Adrenal gland (tissue), 19 donors: ENCODE measurements around the gene USP50. TPM values are rescaled to one million over a fixed set of nuclear protein-coding genes. Genes with fewer than 3 reads are reported as not detected.

Source experiments
- DNase-seq, 7 donors: peaks; one replicate each; pipeline ENCODE4 v3.0.0-alpha.2; 2019 to 2020
- H3K27ac ChIP-seq, 5 donors: fragments of 200-600 bp; sonication (generic) in 4 of 5; 1 replicate in 3 of 5; 2 replicates in 2 of 5; pipeline versions ENCODE4 v1.5.1 to v1.8.0; 2016 to 2020; ENCODE audit warnings: mild to moderate bottlenecking in 1 of 5
- H3K27me3 ChIP-seq: fragments of 200-600 bp; 2 replicates; pipeline ENCODE4 v1.8.0; 2021
- H3K36me3 ChIP-seq, 2 donors: fragments of 200-600 bp; replicated peaks in 1 of 2; 1 replicate in 1 of 2; 2 replicates in 1 of 2; pipeline versions ENCODE4 v1.5.1 to v1.8.0; 2018 to 2022
- H3K4me1 ChIP-seq, 2 donors: fragments of 200-600 bp; replicated peaks in 1 of 2; 1 replicate in 1 of 2; 2 replicates in 1 of 2; pipeline versions ENCODE4 v1.5.1 to v1.8.0; 2018 to 2021
- H3K4me3 ChIP-seq, 4 donors: fragments of 200-600 bp; sonication (generic) in 3 of 4; one replicate each; pipeline ENCODE4 v1.5.1; 2016 to 2018
- H3K9me3 ChIP-seq, 3 donors: fragments of 200-600 bp; sonication (generic) in 1 of 3; replicated peaks in 1 of 3; 1 replicate in 2 of 3; 2 replicates in 1 of 3; pipeline versions ENCODE4 v1.5.1 to v1.8.0; 2016 to 2021
- POLR2A ChIP-seq, 2 donors: fragments of 450-650 bp; IDR thresholded peaks; one replicate each; pipeline ENCODE4 v1.6.1; 2017; ENCODE audit warnings: antibody characterized with exemption in 2 of 2, mild to moderate bottlenecking in 2 of 2, moderate library complexity in 1 of 2
- WGBS, 4 donors: extraction: QIAGEN DNeasy Blood & Tissue Kit in 2 of 4; methylation state at CpG; one replicate each; pipeline versions ENCODE4 v1.1.5 to v1.1.7; 2013 to 2017; 5-methylcytosine and 5-hydroxymethylcytosine counted together
- intact Hi-C, 2 donors: fragments of 100-400 bp; cut with DNase I; formaldehyde crosslinking; loops; one replicate each; pipeline versions ENCODE4 v1.14.1 to v1.15.0; 2022 to 2023
- long read RNA-seq, 10 donors: library from polyadenylated mRNA in 3 of 10; unstranded in 2 of 10; stranded (forward) in 1 of 10; transcript quantifications; one replicate each; pipeline ENCODE4 v2.0.0 and lab custom pipeline, GENCODE V29; 2021 to 2026
- polyA plus RNA-seq, 3 donors: library from polyadenylated mRNA; stranded (reverse); fragments of 200-250 nt in 2 of 3; fragments of 350-450 nt in 1 of 3; fragmentation: Illumina TruSeq in 1 of 3; extraction: RNeasy Lipid Tissue Mini Kit (QIAGEN cat#74804) in 1 of 3; gene quantifications; one replicate each; pipeline ENCODE4 v1.2.3, GENCODE V29; 2013 to 2014
- total RNA-seq, 9 donors: library from RNA; depleted of rRNA in 4 of 9; stranded (reverse); fragments of >200 nt in 4 of 9; fragments of 120-200 nt in 1 of 9; fragmentation: NEBNext Ultra II Directional in 1 of 9; extraction: Animal tissue kit (Norgen Biotek cat#: 25700) in 1 of 9; gene quantifications; one replicate each; pipeline versions ENCODE4 v1.1.0 to v1.2.4, GENCODE V29; 2013 to 2023
- TF ChIP-seq, protein P1 (sequence below), 6 experiments: fragments of 450-650 bp in 4 of 6; fragments of 200-600 bp in 2 of 6; sonication (generic) in 1 of 6; IDR thresholded peaks; 1 replicate in 5 of 6; 2 replicates in 1 of 6; pipeline versions ENCODE4 v1.5.1 to v1.8.0; 2016 to 2021; ENCODE audit warnings: antibody characterized with exemption in 6 of 6, mild to moderate bottlenecking in 2 of 6, moderate library complexity in 1 of 6
- donor health status: healthy with polysubstance abuse.
- donor health status: Bipolar disorder and iron deficiency.
- donor health status: DM: yes; HTN: yes; CAD: no.
- donor health status: DM: no; HTN: no; CAD: no.
- donor health status: DM: no; HTN: no; CAD: no.
- donor health status: DM: yes; HTN: yes; CAD: no.

Gene USP50
- under 1 TPM in 2 of 9 donors, not detected in 7; 0.49 to 0.55 TPM for total RNA-seq
- not detected for polyA plus RNA-seq
- long read RNA-seq, donor 1: 0 reads
- long read RNA-seq, donor 2: 0 reads
- long read RNA-seq, donor 3: 0 reads
- long read RNA-seq, donor 4: 0 reads
- long read RNA-seq, donor 5: 0 reads
- long read RNA-seq, donor 6, partial matches to known transcripts: 0 of 1 reads
- long read RNA-seq, donor 6, other reads (novel, unspliced or antisense): 1 of 1 reads
- long read RNA-seq, donor 7: 0 reads
- long read RNA-seq, donor 8: 0 reads
- long read RNA-seq, donor 9: 0 reads
- long read RNA-seq, donor 10: 0 reads

DNA sequence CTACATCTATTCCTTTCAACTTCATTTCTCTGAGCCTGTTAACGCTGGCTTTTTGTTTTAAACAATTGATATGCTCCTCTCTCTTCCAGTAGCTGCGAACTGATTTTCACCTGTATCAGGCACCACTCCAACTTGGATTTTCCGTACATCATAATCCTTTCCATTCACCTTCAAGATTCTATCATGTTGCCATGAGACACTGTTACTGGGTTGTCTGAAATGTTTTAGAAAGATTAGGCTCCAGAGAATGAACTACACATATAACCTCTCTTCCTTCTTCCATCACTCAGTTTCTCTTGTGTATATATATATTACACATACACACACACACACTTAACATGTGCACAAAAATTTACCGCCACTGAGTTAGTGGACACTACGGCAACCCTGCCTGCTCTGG, at the start of gene USP50:
TSS of gene USP50 (minus strand) at position 101 of the 400 bp plus-strand sequence. CDS start 141 bp downstream, outside the sequence.
- DNase-seq: no peak
- TF ChIP-seq, protein P1, sequence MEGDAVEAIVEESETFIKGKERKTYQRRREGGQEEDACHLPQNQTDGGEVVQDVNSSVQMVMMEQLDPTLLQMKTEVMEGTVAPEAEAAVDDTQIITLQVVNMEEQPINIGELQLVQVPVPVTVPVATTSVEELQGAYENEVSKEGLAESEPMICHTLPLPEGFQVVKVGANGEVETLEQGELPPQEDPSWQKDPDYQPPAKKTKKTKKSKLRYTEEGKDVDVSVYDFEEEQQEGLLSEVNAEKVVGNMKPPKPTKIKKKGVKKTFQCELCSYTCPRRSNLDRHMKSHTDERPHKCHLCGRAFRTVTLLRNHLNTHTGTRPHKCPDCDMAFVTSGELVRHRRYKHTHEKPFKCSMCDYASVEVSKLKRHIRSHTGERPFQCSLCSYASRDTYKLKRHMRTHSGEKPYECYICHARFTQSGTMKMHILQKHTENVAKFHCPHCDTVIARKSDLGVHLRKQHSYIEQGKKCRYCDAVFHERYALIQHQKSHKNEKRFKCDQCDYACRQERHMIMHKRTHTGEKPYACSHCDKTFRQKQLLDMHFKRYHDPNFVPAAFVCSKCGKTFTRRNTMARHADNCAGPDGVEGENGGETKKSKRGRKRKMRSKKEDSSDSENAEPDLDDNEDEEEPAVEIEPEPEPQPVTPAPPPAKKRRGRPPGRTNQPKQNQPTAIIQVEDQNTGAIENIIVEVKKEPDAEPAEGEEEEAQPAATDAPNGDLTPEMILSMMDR (IDR thresholded peaks at IDR 0.05): no peak
- TF ChIP-seq POLR2A (IDR thresholded peaks at IDR 0.05): no peak
- no peak within 1 kb of the TSS for H3K4me3 ChIP-seq
- H3K27me3 ChIP-seq: no peaks in the 10 kb centered on the region
- H3K4me1 ChIP-seq: no peaks in the 10 kb centered on the region
- no peak within 1 kb of the TSS for H3K27ac ChIP-seq
- intact Hi-C loops: no loop called here
- WGBS, 4 donors: 88 to 93% (median 91%) methylated on average over 5 of the region's 5 CpGs
- H3K36me3 ChIP-seq: no peaks in the 10 kb centered on the region
- H3K9me3 ChIP-seq: no peaks in the 10 kb centered on the region

DNA sequence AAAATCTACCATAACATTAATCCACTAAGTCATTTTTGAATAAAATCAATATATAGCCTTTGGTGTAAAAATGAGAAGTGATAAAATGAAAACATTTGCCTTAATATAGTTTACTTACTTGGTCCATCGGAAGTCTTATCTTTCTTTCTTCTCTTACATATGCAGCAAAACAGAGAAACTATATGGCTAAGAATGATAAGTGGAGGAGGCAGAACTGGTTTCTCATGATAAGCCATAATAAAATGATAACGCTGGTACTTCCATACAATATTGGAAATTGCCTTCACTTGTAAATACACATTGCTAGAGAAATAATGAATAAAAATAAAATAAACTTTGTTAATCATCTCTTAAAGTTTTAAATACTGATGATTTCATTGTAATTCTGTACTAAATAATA, 47.8 kb upstream of the USP50 start:
- Histone ChIP-seq H3K4me3 (no peak overlapping the region), H3K27ac (no peak overlapping the region), H3K36me3 (peaks cover 0 to 41% of the 10 kb centered on the region in 2 donors), H3K9me3 (no peaks in the 10 kb centered on the region), H3K27me3 (no peaks in the 10 kb centered on the region), H3K4me1 (no peaks in the 10 kb centered on the region)
- no peak for TF ChIP-seq POLR2A (IDR thresholded peaks at IDR 0.05)
- TF ChIP-seq, protein P1 (IDR thresholded peaks at IDR 0.05): no peak
- intact Hi-C loops: no loop called here
- no peak for DNase-seq
- WGBS, 4 donors: 96 to 99% (median 97%) methylated on average over 2 of the region's 2 CpGs

DNA sequence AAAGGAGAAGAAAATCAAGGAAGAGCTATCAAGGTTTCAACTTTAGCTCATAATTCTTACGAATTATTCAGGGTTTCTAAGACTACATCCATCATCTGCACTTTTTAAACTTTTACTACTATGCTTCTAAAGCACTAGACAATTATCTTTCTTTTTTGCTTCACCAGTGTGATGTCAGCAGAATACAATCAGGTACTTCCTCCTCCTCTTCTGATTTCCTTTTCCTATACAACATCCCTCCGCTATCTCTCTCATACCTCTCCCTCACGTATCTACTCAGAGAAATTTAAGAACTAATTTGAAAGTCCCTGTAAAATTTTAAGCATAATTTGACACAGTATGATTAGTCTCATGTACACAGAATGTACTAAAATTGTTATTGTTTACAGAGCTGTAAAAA, 47.3 kb upstream of the USP50 start:
- TF ChIP-seq, protein P1 (IDR thresholded peaks at IDR 0.05): no peak
- TF ChIP-seq POLR2A (IDR thresholded peaks at IDR 0.05): no peak
- no peak for DNase-seq
- Histone ChIP-seq H3K4me3 (no peak overlapping the region), H3K9me3 (no peaks in the 10 kb centered on the region), H3K27ac (no peak overlapping the region), H3K4me1 (no peaks in the 10 kb centered on the region), H3K36me3 (peaks cover 0 to 47% of the 10 kb centered on the region in 2 donors), H3K27me3 (no peaks in the 10 kb centered on the region)
- 89 to 93% (median 91%) methylated on average over 3 of the region's 3 CpGs for WGBS, 4 donors
- intact Hi-C loops: no loop called here

DNA sequence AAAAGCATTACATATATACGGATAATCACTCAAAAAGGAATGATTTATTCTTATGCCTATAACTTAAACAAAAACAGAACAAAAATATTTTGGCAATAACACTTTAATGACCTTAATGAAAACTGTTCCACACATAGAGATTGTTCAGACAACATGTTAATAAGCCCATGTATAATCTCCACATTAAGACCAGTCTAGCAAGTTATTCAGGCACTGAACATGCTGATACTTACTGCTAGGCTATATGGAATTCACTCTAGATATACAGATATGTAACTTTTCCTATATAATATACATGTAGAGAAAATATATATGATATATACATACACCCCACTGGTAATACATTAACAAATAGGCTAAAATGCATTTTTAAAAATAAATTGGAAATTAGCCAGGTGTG, 43.8 kb upstream of the USP50 start:
- Histone ChIP-seq H3K4me3 (no peak overlapping the region), H3K27me3 (no peaks in the 10 kb centered on the region), H3K4me1 (no peaks in the 10 kb centered on the region), H3K36me3 (peaks cover 0 to 49% of the 10 kb centered on the region in 2 donors), H3K27ac (no peak overlapping the region), H3K9me3 (no peaks in the 10 kb centered on the region)
- intact Hi-C loops: no loop called here
- no peak for DNase-seq
- 92 to 95% (median 93%) methylated on average over 1 of the region's 1 CpG for WGBS, 4 donors
- TF ChIP-seq, protein P1 (IDR thresholded peaks at IDR 0.05): no peak
- TF ChIP-seq POLR2A (IDR thresholded peaks at IDR 0.05): no peak
